ENCODE results near the gene EXTL2. TPM values are rescaled to one million over a fixed set of nuclear protein-coding genes. Genes with fewer than 3 reads are reported as not detected.

Gene EXTL2
- total and polyA plus RNA-seq, 2 experiments from 2014 or later = 51.9 to 54.6 TPM

DNA sequence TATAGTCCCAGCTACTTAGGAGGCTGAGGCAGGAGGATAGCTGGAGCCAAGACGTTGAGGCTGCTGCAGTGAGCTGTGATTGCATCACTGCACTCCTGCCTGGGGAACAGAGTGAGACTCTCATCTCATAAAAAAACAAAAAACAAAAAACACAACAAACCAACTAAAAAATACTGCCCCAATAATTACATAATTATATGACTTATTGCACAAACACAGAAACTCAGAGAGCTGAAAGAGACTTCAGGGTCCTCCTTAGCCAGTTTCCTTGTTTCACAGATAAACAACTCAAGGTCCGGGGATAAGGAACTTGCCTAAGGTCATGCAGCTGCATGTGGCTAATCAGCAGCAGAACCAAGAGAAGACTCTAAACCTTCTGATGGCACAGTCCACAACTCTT is 11.9 kb downstream of the EXTL2 start:
- Histone ChIP-seq H3K4me3 (no peak overlapping the region), H3K36me3 (ENCODE audit: low read depth) (no peaks in the 10 kb centered on the region; the same call in 1 of the 2 replicates), H3K27me3 (replicated peaks; ENCODE audit: insufficient read depth) (no peaks in the 10 kb centered on the region), H3F3A (ENCODE audit: insufficient read depth) (peaks cover 8% of the 10 kb centered on the region; the same call in 1 of the 2 replicates), H3K4me1 (ENCODE audit: insufficient read depth) (0 out of 2 replicates have a peak, but pooled peaks cover 10% of the 10 kb centered on the region), H3K9me3 (ENCODE audit: low read depth) (no peaks in the 10 kb centered on the region), H3K9me2 (ENCODE audit: insufficient read depth) (no peaks in the 10 kb centered on the region), H3K9ac (no peak overlapping the region), H4K20me1 (ENCODE audit: insufficient read depth) (no peaks in the 10 kb centered on the region), H3K4me2 (ENCODE audit: unreplicated experiment) (no peak overlapping the region), H2AFZ (no peak overlapping the region), H3K79me2 (ENCODE audit: insufficient read depth) (no peaks in the 10 kb centered on the region), H3K27ac (no peak overlapping the region)
- no peak for DNase-seq
- TF ChIP-seq EZH2 (IDR thresholded peaks at IDR 0.05; ENCODE audit: insufficient read depth, poor library complexity, severe bottlenecking) (no peak), EZH2phosphoT487 (IDR thresholded peaks at IDR 0.05; ENCODE audit: insufficient read depth, low read depth) (no peak)
- in situ Hi-C loops (cut with MboI) = loop anchor here (25.0 kb wide), 1 partner anchor 1070 kb away; no protein-coding TSS in a partner anchor
- 64 to 67% methylated on average over 2 of the region's 2 CpGs for WGBS, 2 experiments (ENCODE audit: low coverage in 1 of 2, low lambda C conversion rate in 2 of 2, missing lambda C conversion rate in 2 of 2)

DNA sequence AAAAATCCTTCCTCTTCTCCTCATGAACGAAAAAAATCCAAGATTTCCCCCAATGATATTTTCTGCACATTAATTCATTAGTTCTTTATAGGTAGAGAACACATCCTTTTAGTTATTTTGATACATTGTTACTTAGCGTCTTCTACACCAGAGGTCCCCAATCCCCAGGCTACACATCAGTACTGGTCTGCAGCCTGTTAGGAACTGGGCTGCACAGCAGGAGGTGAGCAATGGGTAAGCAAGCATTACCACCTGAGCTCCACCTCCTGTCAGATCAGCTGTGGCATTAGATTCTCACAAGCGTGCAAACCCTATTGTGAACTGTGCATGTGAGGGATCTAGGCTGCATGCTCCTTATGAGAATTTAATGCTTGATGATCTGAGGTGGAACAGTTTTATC is 13.0 kb downstream of the EXTL2 start:
- H3K27me3 ChIP-seq (replicated peaks; ENCODE audit: insufficient read depth) = no peaks in the 10 kb centered on the region
- H3K36me3 ChIP-seq (ENCODE audit: low read depth) = no peaks in the 10 kb centered on the region; the same call in none of the 2 replicates
- no peak for TF ChIP-seq EZH2phosphoT487 (IDR thresholded peaks at IDR 0.05; ENCODE audit: insufficient read depth, low read depth)
- no peak for TF ChIP-seq EZH2 (IDR thresholded peaks at IDR 0.05; ENCODE audit: insufficient read depth, poor library complexity, severe bottlenecking)
- H3K27ac ChIP-seq = no peak overlapping the region
- H3K9me3 ChIP-seq (ENCODE audit: low read depth) = no peaks in the 10 kb centered on the region
- no peaks in the 10 kb centered on the region for H3K9me2 ChIP-seq (ENCODE audit: insufficient read depth)
- no peak overlapping the region for H3K4me3 ChIP-seq
- in situ Hi-C loops (cut with MboI) = loop anchor here (25.0 kb wide), 1 partner anchor 1069 kb away; no protein-coding TSS in a partner anchor
- DNase-seq = no peak
- no peak overlapping the region for H3K9ac ChIP-seq
- 93 to 95% methylated on average over 3 of the region's 3 CpGs for WGBS, 2 experiments (ENCODE audit: low coverage in 1 of 2, low lambda C conversion rate in 2 of 2, missing lambda C conversion rate in 2 of 2)
- H3F3A ChIP-seq (ENCODE audit: insufficient read depth) = peaks cover 8% of the 10 kb centered on the region; the same call in 1 of the 2 replicates
- H2AFZ ChIP-seq = no peak overlapping the region
- no peak overlapping the region for H3K4me2 ChIP-seq (ENCODE audit: unreplicated experiment)
- H3K79me2 ChIP-seq (ENCODE audit: insufficient read depth) = no peaks in the 10 kb centered on the region
- no peaks in the 10 kb centered on the region for H4K20me1 ChIP-seq (ENCODE audit: insufficient read depth)
- H3K4me1 ChIP-seq (ENCODE audit: insufficient read depth) = 0 out of 2 replicates have a peak, but pooled peaks cover 10% of the 10 kb centered on the region

DNA sequence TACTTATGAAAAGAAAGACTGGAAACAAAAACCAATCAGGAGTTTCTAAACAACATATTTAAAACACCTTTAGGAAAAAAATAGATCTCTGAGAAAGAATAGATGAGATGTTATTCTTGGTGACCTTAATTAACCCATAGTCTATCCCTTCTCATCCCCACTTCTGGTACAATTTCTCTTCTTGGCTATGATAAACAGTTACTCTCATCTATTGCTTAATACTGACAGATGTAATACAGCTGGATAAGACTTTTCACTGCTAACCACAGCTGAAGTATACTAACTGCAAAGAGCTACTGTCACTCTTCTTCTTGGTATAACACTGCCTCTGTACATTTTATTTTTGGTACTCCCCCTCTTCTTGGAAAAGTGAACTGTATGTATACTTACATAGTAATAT is 15.2 kb downstream of the EXTL2 start:
- Histone ChIP-seq H3K4me1 (ENCODE audit: insufficient read depth) (0 out of 2 replicates have a peak, but pooled peaks cover 10% of the 10 kb centered on the region), H3F3A (ENCODE audit: insufficient read depth) (0 out of 2 replicates have a peak, but pooled peaks cover 4% of the 10 kb centered on the region), H3K9ac (no peak overlapping the region), H3K27ac (no peak overlapping the region), H3K4me3 (no peak overlapping the region), H3K4me2 (ENCODE audit: unreplicated experiment) (no peak overlapping the region), H3K36me3 (ENCODE audit: low read depth) (no peaks in the 10 kb centered on the region; the same call in none of the 2 replicates), H3K9me2 (ENCODE audit: insufficient read depth) (no peaks in the 10 kb centered on the region), H2AFZ (no peak overlapping the region), H3K79me2 (ENCODE audit: insufficient read depth) (no peaks in the 10 kb centered on the region), H3K9me3 (ENCODE audit: low read depth) (no peaks in the 10 kb centered on the region), H4K20me1 (ENCODE audit: insufficient read depth) (no peaks in the 10 kb centered on the region), H3K27me3 (replicated peaks; ENCODE audit: insufficient read depth) (no peaks in the 10 kb centered on the region)
- in situ Hi-C loops (cut with MboI) = loop anchor here (5.0 to 25.0 kb wide), 2 partner anchors 422 to 1067 kb away; no protein-coding TSS in a partner anchor
- TF ChIP-seq EZH2 (IDR thresholded peaks at IDR 0.05; ENCODE audit: insufficient read depth, poor library complexity, severe bottlenecking) = no peak
- no peak for TF ChIP-seq EZH2phosphoT487 (IDR thresholded peaks at IDR 0.05; ENCODE audit: insufficient read depth, low read depth)
- DNase-seq = no peak

DNA sequence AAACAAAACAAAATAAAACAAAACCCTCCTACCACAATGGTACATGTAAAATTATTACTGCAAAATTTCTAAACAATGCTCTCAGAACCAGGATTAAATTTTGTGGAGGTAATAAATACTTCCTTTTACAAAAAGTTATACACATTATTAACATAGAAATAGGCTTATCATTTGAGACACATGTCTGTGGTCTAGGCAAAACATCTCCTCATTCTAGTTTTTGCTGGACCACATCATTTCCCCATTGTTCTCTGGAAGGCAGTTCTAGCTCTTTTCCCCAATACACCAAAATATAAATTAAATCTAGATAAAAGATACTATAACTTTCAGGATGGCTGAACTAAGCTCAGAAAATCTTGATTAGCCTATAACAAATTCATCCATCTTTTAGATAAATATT is 18.4 kb downstream of the EXTL2 start:
- TF ChIP-seq EZH2phosphoT487 (IDR thresholded peaks at IDR 0.05; ENCODE audit: insufficient read depth, low read depth) (no peak), EZH2 (IDR thresholded peaks at IDR 0.05; ENCODE audit: insufficient read depth, poor library complexity, severe bottlenecking) (no peak)
- H2AFZ ChIP-seq = no peak overlapping the region
- DNase-seq = no peak
- no peak overlapping the region for H3K4me3 ChIP-seq
- H3K4me1 ChIP-seq (ENCODE audit: insufficient read depth) = no peaks in the 10 kb centered on the region
- H3K27ac ChIP-seq = no peak overlapping the region
- no peak overlapping the region for H3K9ac ChIP-seq
- no peaks in the 10 kb centered on the region for H3K9me3 ChIP-seq (ENCODE audit: low read depth)
- no peak overlapping the region for H3K4me2 ChIP-seq (ENCODE audit: unreplicated experiment)
- no peaks in the 10 kb centered on the region; the same call in none of the 2 replicates for H3K36me3 ChIP-seq (ENCODE audit: low read depth)
- in situ Hi-C loops (cut with MboI) = loop anchor here (5.0 to 25.0 kb wide), 2 partner anchors 419 to 1064 kb away; no protein-coding TSS in a partner anchor
- no peaks in the 10 kb centered on the region for H3K27me3 ChIP-seq (replicated peaks; ENCODE audit: insufficient read depth)
- no peaks in the 10 kb centered on the region for H4K20me1 ChIP-seq (ENCODE audit: insufficient read depth)
- no peaks in the 10 kb centered on the region for H3K79me2 ChIP-seq (ENCODE audit: insufficient read depth)
- H3F3A ChIP-seq (ENCODE audit: insufficient read depth) = no peaks in the 10 kb centered on the region
- no peaks in the 10 kb centered on the region for H3K9me2 ChIP-seq (ENCODE audit: insufficient read depth)
